ENCODE measurements around the gene GPM6B.

GPM6B gene

GRCh38 chrX:13826770-13827169 lies 9.9 kb upstream of the GPM6B start:
- no peak for DNase-seq

GRCh38 chrX:13825178-13825762 lies 8.4 kb upstream of the GPM6B start:
- DNase-seq, result no peak

GRCh38 chrX:13824746-13825145 lies 7.9 kb upstream of the GPM6B start:
- DNase-seq, result no peak

GRCh38 chrX:13821738-13822137 lies 4.8 kb upstream of the GPM6B start:
- DNase-seq, result no peak

GRCh38 chrX:13816176-13816575 lies 717 bp downstream of the GPM6B start:
- DNase-seq, result no peak

GRCh38 chrX:13815664-13816063 lies 1.2 kb downstream of the GPM6B start:
- no peak for DNase-seq

- no peak for DNase-seq
These were observed 8.0 kb downstream of the GPM6B start for GRCh38 chrX:13808865-13809264.

- DNase-seq, result no peak
These were observed 8.6 kb downstream of the GPM6B start for GRCh38 chrX:13808293-13808692.

GRCh38 chrX:13805241-13805640 lies 11.7 kb downstream of the GPM6B start:
- no peak for DNase-seq

- DNase-seq, result no peak
These were observed 13.8 kb downstream of the GPM6B start for GRCh38 chrX:13803116-13803515.

- no peak for DNase-seq
These were observed 18.7 kb downstream of the GPM6B start for GRCh38 chrX:13798184-13798583.

GRCh38 chrX:13797512-13797911 lies 19.4 kb downstream of the GPM6B start:
- DNase-seq, result no peak

GRCh38 chrX:13794417-13794816 lies 22.5 kb downstream of the GPM6B start:
- no peak for DNase-seq

GRCh38 chrX:13793897-13794296 lies 23.0 kb downstream of the GPM6B start:
- DNase-seq, result no peak

GRCh38 chrX:13791559-13791958 lies 25.3 kb downstream of the GPM6B start:
- DNase-seq, result no peak

- no peak for DNase-seq
These were observed 25.7 kb downstream of the GPM6B start for GRCh38 chrX:13791145-13791544.

- DNase-seq, result no peak
These were observed 26.4 kb downstream of the GPM6B start for GRCh38 chrX:13790206-13791131.

- DNase-seq, result no peak
These were observed 30.8 kb downstream of the GPM6B start for GRCh38 chrX:13786048-13786447.

GRCh38 chrX:13780868-13781427 lies 35.9 kb downstream of the GPM6B start:
- no peak for DNase-seq

GRCh38 chrX:13778916-13779315 lies 38.0 kb downstream of the GPM6B start:
- DNase-seq, result no peak

- DNase-seq, result no peak
These were observed 40.5 kb downstream of the GPM6B start for GRCh38 chrX:13776387-13776786.

- DNase-seq, result no peak
These were observed 41.1 kb downstream of the GPM6B start for GRCh38 chrX:13775837-13776236.

GRCh38 chrX:13774696-13775095 lies 42.2 kb downstream of the GPM6B start:
- no peak for DNase-seq
